ENCODE results near the gene GRM6.

GRM6 gene

DNA sequence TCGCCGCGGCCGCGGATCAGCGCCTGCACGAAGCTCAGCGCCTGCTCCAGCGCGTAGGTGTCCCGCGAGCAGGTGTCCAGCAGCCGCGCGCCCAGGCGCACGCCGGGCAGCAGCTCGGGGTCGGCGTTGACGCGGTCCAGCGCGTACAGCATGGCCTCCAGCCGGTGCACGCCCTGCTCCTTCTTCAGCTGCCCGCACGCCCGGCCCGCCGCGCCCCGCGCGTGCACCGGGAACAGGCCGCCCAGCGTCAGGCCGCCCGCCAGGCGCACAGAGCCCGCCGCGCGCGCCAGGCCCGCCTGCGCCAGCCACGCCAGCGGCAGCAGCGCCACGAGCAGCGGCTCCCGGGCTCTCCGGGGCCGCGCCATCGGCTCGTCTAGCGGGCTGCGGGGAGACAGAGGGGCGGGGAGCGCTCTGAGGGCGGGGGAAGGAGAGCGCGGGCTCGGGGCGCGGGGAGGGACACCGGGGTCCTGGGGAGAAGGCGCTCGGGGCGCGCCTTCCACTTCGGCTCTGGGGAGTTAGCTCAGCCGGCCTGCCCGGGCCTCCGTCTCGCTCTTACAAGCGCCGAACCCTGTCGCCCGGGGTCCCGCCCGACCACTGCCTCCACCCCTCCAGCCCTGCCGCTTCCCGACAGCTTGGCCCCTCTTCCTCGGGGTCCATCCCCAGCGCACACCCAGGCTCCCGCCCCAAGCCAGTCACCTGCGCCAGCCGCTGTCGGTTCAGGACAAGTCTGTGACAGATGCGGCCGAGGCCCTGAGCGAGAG is at the start of gene GRM6:
GRM6 (minus strand) TSS at position 741 of the 761 bp plus-strand sequence; CDS start at position 365, 376 bp downstream.
- DNase-seq, result no peak

DNA sequence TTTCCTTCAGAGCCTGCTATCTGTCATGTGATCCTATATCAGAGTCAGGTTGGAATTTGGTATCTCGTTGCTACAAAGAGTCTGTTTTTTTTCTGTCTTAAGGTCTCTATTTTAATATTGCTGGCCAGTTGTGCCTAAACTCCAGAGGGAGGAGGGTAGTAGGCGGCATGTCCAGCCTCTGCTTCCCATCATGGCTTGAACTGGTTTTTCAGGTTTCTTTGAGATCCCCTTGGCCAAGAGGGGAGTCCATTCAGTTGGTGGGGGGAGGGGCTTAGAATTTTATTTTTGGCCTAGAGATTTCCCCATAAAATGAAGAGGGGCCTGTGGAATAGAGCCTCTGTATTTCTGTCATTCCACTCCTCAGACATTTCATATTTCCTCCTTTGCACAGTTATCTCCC is 49.6 kb upstream of the GRM6 start:
- no peak for DNase-seq

GRCh38 chr5:179033004-179033580 is 38.0 kb upstream of the GRM6 start:
- DNase-seq, result no peak

DNA sequence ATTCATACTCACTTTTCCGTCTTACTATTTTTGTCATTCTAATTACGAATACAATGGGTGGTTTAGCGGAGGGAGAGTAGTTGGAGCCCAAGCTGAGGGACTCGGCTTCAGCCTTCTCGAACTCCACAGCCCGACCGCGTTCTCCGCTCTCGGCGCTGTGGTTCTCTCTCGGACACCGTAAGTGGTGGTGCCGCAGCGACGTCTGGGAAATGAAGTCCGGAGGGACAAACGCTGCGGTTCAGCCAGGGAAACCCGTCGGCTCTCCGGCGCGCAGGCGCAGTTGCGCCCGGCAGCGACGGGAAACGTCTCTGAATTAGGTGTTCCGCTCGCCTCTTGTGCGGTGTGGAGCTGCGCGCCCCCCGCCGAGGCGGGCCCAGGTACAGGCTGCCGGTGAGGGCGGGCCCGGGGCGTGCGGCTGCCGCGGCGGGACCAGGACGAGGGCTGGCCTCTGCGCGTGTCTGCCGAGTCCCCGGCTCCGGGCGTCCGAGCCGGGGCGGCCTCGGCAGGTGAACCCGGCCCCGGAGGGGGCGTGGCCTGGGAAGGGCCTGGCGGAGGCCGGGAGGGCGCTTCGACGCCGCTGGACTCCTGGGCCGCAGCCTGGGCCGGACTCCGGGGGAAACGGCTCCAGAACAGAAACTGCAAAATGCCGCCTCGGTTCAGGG is 28.5 kb upstream of the GRM6 start, which contains the start of gene ZNF879:
ZNF879 (plus strand) TSS at position 277 of the 662 bp plus-strand sequence. CDS start 1,201 bp downstream, outside the sequence.
- DNase-seq, result peak; percentile 93

DNA sequence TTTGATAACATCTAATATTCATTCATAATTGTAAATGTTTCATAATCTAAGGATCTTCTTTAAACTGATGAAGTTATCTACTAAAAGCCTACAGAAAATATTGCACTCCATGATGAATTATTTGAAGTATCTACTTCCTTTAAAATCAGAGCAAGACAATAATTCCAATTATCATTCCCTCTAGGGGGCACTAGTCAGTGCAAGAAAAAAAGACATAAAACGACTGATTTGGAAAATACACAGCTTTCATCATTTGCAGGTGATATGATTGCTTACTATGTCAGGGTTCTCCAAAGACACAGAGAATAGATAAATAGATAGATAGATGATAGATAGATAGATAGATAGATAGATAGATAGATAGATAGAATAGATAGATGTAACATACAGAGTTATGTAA is 13.5 kb upstream of the GRM6 start:
- DNase-seq, result no peak

GRCh38 chr5:179006564-179006963 is 11.4 kb upstream of the GRM6 start:
- DNase-seq, result no peak

DNA sequence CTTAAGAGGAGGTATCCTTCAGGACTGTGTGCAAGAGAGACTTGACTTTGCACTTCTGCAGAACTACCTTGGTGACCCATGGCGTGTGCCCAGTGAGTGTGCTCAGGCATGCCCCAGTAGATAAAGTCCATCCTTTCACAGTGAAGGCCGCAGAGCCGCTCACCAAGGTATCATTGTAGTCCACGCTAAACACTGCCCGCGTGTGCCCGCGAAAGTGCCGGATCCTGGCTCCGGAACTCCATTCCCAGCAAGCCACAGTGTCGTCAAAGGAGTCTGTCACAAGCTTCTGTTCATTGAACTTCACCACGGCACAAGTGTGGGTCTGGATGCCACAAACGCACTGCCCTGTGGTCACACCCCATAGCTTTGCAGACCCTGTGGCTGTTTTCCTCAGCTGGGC is 3.3 kb upstream of the GRM6 start:
- no peak for DNase-seq

DNA sequence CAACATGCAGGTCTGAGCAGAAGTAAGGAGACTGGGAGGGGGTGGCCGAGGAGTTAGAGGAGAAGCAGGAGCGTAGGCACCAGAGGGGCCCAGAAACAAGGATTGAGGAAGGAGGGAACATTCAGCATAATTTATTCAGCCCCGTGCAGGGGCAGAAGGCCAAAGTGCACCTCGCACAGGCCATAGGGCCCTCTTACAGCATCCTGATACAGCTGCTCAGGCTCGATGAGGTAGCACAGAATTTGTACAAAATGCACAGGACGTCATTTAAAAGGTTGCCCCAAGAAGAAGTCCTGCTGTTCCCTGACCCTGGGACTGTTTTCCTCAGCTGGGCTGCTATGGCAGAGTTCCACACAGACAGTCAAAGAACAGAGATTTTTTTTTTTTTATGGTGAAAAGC is 2.1 kb upstream of the GRM6 start:
- no peak for DNase-seq

DNA sequence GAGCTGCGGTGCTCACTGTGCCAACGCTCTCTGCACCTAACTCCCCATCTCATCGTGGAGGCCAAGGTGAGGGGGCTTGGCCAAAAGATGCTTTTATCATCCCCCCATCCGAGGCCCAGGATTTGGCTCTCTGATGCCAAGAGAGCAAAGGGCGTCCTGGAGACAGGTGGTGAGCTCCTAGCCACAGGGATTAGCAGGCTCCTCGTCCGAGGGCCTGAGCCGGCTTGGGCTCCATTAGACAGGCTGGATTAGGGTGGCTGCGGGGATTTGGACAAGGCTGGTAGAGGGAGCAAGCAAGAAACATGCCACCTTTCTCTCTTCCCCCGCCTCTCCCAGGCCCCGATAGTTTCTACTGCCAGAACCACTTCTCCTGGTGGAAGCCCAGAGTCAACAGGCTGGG is 1.0 kb upstream of the GRM6 start:
- DNase-seq, result no peak

GRCh38 chr5:178995341-178995690 is 196 bp upstream of the GRM6 start:
- no peak for DNase-seq

- DNase-seq, result no peak
Measured at GRCh38 chr5:178993955-178994579, 1.1 kb downstream of the GRM6 start.

- DNase-seq, result no peak
Measured at GRCh38 chr5:178993236-178993765, 1.8 kb downstream of the GRM6 start.

DNA sequence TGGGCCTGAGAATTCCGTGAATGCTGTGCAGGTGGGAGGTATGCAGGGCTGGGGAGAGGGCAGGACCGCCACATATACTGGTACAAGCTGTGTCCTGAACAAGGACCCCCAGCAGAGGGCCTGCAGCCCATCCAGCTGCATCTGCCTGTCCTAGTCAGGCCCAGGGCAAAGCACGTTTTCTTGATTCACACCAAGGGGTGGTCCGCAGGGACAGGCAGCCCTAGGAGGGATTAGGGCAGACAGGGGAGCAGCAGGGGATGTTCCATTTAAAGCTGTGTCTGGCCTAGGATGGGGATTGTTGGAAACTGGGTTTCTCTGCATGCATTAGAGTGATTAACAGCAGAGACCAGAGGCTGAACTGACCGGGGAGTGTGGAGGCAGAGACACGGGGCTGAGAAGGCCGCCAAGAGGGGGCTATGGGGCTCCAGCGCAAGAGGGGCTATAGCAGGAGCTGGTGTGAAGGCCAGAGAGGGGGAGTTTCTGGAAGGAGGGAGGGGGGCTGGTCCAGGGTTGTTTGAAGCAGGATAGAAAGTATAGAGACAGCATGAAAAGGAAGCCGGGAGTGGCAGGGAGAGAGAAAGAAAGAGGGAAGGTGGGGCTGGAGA is 2.7 kb downstream of the GRM6 start:
- DNase-seq, result no peak

DNA sequence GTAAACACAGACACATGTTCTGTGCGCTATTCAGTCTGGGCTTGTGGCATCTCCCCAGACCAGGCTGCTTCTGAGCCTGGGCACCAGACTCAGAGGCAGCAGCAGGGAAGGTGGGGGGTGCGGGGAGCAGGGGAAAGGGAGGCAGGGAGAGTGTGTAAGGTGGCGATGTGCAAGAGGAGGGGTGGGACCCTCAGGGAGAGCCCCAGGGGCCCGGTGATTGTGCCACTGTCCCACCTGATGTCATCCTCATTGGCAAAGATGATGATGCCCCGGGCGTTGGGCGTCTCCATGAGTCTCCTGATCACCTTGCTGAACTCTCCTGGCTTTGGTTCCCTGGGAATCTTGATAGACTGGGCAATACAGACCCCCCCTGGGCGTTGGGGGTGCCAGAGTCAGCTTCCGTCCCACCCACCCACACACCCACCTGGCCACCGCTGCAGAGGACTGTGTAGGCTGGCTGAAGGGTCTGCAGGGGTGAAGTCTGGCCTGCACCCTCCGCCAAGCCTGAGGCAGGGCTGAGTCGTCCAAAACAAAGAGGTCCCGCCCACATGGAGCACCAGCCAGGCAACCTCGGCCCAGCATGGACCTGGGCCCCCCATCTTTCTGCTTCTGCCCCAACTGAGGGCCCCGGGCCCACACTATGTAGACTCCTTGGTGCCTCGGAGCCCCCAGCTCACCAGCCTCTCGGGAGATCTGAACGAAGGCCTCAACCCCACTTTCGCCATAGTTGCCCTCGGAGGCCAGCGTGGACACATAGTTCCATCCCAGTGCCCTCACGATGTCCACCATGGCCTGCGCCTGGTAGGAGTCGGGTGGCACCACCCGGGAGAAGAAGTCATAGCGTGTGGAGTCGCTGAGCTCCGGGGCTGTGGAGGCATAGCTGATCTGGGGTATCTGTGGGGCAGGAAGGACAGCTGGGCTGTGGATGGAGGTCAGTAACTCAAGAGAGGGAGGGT is 3.7 kb downstream of the GRM6 start:
- DNase-seq, result no peak

GRCh38 chr5:178990491-178990890 is 4.6 kb downstream of the GRM6 start:
- DNase-seq, result no peak

DNA sequence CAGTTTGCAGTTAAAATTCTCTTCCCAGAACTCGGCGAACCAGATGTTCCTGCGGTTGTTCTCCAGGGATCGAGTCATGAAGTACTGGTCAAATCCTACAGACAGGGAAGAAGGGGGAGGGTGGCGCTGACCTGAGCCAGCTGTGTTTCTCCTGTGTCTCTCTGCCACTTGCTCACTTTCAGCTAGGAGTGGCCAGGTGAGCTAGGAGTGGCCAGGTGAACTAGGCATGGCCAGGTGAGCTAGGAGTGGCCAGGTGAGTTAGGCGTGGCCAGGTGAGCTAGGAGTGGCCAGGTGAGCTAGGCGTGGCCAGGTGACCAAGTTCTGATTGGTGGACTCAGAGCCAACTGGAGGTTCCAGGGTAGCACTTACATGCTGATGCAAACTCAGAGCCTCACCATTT is 5.8 kb downstream of the GRM6 start:
- no peak for DNase-seq

GRCh38 chr5:178988436-178989220 is 6.5 kb downstream of the GRM6 start:
- no peak for DNase-seq

DNA sequence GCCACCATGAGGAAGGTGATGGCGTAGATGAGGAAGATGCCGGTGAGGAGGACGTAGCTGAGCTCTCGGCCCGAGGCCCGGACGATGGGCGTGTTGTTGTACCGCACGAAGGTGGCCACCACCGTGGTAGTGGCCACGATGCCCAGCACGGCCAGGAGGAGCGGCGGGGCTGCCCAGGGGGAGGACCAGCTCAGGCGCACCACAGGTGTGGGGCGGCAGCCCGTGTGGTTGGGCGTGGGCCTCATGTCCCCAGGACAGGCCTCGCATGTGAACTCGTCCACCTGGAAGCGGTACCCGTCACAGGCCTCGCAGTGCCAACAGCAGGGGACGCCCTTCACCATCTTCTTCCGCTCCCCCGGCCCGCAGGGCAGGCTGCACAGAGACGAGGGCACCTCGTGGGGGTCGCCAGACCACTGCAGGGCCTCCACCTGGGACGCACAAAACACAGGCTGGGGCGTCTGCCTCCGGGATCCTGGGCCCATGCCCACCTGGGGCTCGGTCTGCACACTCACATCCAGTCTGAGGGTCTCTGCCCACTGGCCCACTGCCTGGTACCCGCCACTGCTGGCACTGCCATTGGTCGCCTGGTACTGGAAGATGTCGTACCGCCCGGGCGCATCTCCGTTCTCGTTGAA is 8.7 kb downstream of the GRM6 start:
- no peak for DNase-seq

DNA sequence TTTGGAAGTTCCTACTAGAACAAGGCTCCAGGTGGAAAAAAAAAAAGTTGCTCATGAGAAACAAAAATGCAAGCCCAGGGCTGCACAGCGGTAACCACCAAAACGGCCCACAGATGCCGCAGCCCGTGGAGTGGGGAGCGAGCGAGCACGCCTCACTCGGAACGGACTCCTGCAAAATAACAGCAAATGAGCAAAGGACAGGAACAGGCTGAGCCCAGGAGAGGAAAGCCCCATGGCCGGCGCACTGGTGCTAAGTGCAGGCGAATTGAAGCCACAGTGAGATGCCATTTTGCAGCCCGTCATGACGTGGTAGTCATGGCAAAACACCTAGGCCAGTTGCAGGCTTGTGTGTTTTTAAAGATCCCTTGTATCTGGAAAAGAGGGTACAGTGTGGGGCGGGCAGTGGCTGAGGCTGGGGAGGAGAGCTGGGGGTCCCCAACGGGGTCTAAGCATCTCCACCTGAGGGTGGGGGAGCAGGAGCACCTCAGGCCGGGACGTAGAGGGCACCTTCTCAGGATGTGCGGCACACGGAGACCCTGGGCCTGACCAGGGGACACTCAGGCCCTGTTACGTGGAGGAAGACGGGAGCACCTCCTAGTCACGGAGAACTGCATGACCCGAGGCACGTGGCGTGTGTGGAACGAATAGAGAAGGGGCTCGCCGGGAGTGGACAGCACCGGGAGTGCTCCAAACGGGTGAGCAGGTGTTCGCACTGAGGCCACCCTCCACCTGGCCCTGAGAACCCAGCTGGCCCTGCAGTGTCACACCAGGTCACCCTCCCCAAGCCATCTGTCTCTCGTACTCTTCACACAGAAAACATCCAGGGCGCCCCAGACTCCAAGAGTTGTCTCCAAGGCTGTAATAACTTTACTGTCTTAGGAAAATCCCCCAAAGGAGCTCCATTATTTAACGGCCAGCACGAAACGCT is 10.7 kb downstream of the GRM6 start:
- DNase-seq, result no peak

Measured in activated CD4-positive, alpha-beta T cell treated with anti-CD3 and anti-CD28 coated beads, Interleukin-10, Interleukin-2, amounts not matched to agents 100 ng/mL and 50 ng/mL, durations not matched to agents 16 hours and 8 hours (primary cell).